Stimulated activated CD4-positive, alpha-beta T cell treated with anti-CD3 and anti-CD28 coated beads, Interleukin-1b, Interleukin-23, amount 100 ng/mL, for 1 hour (primary cell): ENCODE measurements around the gene GRAP2.

ENCODE experiments used
- DNase-seq, 2 donors: peaks; one replicate each; pipeline ENCODE4 v3.0.0-alpha.2; 2020; ENCODE audit warnings: low read depth in 2 of 2

GRAP2 gene

DNA sequence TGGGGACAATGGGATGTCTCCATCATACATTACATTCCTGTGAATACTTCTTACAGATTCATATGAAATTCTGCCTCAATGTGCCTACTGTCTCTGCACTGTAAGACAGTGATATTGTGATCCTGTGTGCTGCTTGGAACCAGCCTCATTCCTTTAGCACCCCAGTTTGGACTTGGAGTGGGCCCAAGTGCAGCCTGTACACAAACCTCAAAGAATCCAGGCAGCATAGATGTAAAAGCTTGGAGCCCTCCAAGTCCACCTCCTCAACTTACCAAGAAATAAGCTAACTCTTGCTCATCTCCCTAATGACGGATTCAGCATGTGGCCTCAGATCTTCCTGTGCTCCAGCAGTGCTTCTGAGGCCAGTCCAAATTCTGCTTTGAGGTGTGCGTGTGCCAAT lies 24.4 kb downstream of the GRAP2 start:
- no peak for DNase-seq

DNA sequence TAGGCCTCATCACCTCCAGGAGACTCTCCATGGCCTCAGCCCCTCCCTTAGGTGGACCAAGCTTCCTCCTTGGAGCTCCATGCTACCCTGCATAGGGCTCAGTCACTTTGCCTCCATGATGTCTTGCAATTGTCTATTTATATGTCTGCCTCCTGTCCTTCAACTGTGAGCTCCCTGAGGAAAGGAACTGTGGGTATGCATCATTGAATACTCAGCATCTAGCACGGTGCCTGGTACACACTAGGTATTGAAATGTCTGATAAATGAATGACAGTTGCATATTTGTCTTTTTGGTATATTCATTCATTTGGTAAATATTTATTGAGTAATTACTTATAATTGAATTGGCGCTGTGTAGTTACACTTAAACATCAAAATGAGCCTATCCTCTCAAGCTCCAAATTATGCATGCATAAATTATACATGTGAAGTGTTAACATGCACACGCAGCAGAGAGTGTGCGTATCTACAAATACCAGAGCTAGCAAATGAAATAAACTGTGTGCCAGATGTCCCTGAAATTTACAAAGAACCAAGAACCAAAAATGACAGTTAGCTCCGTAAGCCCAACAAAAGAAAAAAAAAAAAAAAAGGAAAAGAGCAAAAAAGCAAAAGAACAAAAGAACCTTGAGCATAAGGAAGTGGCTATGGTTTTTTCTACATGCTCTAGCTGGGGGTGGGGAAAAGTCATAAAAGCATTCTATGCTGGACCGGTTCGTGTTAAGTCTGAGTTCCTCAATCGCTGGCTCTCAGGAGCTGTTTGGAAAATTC lies 25.2 kb downstream of the GRAP2 start:
- no peak for DNase-seq

DNA sequence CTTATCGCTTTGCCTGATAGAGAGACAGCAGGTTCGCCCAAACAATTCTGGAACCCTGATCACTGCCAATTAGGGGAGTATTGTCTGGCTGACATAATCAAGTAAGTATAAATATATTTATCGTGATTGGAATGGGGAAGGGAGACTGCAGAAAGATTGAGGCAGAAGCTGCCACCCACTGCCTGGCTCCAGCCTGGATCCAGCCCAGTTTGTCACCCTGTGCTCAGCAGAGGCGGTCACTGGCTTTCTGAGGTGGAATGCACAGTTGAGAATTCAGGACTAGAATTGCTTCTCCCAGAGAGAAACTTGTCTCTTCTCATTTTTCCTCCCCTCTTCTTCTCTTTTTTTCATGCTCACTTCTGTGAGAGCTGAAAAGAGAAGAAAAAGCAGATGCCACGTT lies 25.9 kb downstream of the GRAP2 start:
- DNase-seq, result no peak

DNA sequence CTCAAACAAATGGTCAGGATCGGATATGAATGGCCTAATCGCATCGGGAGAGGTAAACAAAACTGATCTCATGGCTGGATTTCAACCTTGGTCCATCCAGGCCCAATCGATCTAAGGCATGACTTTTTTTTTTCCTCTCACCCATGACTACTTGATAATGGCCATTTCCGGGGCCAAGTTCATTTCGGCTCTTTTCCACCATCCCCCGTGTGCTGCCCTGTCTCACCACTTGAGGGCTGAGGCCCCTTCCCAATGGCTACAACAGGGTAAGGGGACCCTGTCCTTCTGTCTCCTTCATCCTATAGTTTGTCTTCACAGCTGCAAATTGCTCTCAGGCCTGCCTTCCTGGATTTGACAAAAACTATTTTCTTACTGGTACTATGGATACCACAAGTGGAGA lies 26.7 kb downstream of the GRAP2 start:
- no peak for DNase-seq

DNA sequence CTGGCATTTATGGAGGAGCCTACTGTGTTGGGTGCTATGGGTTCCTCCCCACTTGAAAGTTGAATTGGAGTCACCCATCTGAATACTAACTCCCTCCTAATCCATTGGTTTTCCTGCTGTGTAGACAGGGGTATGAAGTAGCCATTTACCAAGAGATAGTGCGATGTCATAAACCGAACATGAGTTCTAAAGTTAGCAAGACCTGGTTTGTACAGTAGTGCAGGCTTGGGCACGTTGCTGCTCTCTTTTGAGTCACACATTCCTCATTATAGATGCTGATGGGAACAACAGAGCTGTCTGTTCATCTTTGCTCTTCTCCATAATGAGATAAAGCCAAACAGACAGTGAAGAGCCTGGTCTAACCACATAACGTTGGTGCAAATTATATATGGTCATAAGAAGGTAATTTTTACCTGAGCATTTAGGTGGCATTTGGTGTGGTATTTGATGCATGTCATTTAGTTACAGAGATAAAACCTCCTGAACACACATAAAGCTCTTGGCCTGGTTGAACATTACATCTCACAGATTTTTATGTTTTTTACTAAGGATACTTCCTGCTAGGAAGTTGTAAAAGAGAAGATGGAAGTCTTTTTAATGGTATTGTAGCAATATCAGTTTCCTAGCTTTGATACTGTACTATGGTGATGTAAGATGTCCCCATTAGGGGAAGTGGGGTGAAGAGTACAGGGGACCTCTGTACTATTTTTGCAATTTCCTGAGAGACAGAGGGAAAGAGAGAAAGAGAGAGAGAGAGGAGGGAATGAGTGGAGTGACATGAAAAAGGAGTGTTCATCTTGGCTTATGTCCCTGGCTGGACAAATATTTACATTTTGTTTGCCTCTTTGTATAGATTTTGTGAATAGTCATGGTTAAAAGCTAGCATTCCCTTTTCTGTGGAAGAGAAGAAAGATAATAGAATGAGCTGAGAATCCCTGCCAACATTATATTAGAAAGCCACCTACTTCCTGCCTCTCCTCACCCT lies 27.9 kb downstream of the GRAP2 start:
- no peak for DNase-seq

DNA sequence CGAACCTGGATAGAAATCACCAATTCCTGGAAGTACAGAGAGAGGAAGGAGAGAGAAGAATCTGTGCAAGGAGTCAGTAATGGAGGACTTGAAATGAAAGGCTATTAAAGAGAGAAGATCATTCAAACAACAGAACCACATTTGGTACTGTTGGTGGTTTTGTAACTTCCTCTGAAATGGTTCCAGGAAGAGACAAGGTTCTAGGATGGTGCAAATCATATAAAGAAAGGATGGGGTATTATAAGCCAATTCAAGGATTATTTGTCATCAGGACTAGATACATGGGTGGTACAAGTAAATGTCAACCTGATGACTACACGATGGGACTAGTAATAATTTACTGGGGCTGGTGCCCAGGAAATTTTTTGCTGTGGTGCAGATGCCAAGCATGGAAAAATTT lies 30.4 kb downstream of the GRAP2 start:
- no peak for DNase-seq

DNA sequence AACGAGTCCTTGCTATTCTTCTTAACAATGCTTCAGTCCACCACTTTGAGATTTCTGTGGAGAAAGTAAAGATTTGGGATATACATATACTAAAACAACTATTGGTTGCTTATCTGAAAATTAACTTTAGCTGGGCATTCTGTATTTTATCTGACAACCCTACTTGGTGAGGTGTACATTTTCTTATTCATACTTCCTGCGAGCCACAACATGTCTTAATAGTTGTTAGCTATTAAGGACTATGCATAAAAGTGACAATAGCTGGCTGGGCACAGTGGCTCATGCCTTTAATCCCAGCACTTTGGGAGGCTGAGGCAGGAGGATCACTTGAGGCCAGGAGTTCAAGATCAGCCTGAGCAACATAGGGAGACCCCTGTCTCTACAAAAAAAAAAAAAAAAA lies 31.3 kb downstream of the GRAP2 start:
- DNase-seq, result no peak

DNA sequence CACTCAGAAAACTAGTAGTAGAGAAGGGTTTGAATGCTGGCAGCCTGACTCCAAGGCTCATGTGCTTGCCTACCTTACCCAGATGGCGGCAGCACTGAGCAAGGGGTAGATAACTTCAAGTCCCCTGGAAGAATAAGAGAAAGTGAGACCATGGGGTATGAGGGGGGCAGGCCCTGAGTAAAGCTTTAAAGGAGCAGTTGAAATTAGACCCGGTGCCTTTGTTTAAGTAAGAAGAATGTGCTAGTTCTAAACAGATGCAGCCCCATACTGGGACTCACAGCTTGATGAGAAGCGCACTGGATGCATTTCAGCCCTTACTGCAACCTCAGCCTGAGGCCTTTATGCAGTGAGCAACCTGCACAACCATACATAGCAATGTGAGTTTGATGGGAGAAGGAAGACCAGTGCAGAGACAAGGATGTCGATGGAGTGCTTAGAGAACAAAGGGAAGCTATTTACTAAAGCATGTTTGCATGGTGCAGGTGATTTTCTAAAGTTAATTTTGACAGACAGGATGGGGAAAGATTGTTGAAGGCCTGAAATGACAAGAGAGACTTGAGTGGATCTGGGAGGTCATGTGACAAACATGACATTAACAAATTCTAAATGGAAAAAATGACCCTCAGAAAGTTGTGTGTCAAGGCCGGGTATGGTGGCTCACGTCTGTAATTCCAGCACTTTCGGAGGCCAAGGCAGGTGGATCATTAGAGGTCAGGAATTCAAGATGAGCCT lies 32.2 kb downstream of the GRAP2 start:
- no peak for DNase-seq

DNA sequence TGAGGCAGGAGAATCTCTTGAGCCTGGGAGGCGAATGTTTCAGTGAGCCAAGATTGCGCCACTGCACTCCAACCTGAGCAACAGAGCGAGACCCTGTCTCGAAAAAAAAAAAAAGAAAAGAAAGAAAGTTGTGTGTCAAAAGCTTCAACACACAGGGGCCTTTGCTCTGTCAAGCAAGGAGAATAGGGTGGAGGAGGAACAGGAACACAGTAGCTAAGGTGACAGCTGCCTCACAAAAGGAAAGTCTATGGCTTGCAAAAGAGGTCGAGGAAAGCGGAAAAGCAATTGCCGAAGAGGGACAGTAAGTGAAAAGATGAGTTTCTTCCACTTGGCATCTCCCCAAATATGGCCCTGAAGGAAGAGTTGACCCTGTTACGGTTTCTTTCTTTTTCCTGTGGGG lies 32.9 kb downstream of the GRAP2 start:
- DNase-seq, result no peak

DNA sequence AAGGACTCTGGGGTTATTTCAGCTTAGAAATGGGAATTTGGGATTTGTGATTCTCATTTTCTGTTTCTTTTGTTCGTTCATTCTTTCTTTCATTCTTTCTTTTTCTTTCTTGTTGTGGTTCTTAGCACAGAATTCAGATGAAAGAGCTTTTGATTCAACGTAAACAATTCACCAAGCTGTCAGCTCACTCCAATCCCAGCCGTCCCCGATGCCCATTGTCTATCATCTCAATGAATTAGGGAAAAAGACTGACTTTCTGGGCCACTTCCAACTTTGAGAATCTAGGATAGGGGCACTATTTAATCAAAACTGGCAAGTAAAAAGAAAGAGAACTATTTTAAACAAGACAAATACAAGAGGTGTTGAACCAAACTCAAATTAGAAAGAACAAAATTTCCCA lies 34.2 kb downstream of the GRAP2 start:
- DNase-seq, result no peak

DNA sequence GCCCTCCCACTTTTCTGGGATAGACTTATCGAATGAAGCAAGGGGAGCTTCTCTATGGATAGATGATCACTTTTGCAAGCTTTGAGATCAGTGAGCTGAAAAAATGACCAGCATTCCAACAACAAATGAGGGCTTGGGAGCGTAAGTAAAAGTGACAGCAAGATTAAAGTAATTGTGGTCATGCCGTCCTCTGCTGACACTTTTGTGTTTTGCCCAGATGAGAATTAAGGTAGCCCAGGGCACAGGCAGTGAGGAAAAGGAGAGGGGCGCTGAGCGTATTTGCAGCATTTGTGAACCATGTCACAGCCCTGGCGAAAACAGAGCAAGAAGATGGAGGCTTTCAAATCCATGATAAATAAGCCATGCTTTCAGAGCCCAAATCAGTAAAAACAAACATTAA lies 34.7 kb downstream of the GRAP2 start:
- no peak for DNase-seq

DNA sequence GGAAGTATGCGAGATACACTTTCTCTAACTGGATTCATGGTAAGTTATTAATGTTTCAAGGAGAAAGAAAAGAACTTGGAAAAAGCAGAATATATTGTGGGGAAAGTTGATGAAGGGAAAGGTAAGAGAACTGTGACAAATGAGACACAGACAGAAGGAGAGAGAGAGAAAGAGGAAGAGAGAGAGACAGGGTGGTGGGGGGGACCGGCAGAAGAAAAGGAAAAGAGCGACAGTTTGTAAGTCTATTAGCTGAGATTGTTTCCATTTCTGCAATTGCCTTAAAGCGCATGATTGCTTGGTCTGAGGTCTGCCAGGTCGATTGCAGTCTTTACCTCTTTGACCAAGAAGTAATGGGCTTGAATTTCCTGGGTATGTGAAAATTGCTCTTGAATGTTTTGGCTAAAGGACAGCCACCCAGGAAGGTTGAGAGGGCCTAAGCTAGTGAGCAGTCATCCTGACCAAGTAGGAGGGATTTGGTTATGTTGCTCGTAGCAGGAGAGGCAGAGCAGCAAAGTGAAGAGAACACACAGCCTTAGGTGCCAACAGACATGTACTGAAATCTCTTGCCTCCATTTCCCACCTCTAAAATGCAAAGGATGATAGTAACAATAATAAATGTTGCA lies 35.8 kb downstream of the GRAP2 start:
- DNase-seq, result no peak

DNA sequence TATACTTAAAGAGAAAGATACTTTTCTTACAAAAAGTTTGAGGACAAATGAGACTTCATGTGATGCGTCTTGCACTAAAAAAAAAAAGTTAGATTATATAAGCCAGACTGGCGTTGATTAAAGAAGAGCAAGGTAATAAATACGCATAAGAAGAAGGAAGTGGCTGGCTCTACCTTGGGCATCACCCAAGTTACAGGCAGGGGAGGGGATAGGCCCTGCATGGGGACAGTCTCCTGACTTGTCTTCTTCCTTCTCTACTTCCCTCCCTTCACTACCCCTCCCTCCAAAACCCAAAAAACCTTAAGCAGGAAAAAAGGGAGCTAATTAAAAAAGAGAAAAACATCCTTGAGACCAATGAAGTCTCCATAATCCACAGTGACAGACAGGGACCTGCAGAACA lies 37.0 kb downstream of the GRAP2 start:
- no peak for DNase-seq

DNA sequence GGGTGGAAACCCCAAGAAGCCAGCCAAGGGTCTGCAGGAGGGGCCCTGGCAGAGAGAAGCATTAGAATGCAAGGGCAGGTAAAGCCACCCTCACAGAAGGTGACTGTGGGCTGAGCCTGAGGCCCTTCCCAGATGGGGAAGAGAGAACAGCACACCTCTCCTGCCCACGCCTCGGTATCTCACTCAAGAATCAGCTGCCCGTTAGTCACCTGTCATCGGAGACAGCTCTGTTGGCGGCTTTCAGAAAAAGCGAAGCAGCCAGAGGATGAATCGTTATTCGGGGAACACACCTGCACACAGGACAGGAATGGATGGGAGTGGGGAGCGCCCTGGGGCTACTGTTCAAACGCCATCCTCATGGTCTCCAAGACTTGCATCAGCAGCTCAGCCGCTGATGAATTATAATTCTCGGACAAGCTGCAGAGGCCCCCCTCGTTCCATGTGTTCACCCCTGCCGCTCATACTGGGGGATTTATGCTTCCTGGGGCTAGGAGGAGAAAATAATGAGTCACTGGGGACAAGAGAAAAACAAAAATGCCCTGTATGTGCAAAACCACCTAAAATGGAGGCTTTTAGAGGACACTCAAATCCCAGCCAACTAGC lies 37.7 kb downstream of the GRAP2 start:
- DNase-seq, result peak in 1 of 2 donors; percentile 37

DNA sequence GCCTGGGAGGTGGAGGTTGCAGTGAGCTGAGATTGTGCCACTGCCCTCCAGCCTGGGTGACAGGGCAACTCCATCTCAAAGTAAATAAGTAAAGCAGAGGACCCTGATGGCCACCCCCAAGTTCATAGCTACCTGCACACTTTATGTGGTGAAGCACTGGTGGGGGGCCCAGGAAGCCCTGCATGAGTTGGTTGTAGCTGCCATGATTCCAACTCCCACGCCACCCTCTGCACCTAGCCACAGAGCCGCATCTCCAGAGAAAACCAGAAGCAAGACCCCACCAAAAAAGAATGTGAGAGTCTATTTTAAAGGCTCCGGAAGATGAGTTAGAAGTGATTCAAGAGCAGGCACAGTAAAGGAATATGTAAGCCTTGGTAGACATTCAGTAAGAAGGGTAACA lies 38.9 kb downstream of the GRAP2 start:
- DNase-seq, result no peak

DNA sequence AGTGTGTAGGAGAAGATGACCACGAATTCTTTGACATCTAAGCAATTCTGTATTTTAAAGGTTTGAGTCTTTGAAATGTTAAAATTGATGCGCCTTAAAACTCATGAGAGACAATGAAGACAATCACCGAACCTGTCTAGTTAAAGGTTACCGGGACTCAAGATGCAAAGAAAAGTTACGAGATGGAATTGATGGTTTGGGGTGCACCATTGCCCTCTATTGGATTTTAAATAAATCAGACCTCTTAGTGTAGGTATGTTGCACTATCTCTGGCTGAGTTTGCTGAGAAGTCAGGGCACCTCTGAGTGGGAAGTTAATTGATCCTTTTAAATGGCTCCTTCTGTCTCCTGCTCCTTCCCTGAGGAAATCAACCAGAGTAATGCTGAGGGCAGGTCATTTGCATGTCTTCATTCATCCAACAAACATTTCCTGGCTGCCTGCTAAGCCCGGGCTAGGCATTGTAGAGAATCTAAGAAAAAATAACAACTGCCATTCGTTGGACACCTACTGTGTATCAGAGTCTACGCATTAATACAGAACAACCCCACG lies 39.9 kb downstream of the GRAP2 start:
- no peak for DNase-seq

DNA sequence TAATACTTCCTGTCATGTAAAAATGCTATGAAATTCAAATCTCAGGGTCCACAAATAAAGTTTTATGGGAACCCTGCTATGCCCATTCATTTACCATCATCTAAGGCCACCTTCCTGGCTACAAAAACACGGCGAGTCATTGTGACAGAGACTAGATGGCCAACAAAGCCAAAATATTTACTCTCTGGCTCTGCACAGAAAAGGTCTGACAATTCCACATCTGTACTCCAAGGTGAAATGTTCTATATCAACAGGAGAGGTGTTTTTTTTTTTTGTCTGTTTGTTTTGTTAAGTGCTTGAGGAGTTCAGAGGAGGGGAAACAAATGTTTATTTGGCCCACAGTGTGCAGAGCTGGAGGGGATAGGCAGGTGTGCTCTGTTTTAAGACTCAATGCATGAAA lies 40.7 kb downstream of the GRAP2 start:
- no peak for DNase-seq

DNA sequence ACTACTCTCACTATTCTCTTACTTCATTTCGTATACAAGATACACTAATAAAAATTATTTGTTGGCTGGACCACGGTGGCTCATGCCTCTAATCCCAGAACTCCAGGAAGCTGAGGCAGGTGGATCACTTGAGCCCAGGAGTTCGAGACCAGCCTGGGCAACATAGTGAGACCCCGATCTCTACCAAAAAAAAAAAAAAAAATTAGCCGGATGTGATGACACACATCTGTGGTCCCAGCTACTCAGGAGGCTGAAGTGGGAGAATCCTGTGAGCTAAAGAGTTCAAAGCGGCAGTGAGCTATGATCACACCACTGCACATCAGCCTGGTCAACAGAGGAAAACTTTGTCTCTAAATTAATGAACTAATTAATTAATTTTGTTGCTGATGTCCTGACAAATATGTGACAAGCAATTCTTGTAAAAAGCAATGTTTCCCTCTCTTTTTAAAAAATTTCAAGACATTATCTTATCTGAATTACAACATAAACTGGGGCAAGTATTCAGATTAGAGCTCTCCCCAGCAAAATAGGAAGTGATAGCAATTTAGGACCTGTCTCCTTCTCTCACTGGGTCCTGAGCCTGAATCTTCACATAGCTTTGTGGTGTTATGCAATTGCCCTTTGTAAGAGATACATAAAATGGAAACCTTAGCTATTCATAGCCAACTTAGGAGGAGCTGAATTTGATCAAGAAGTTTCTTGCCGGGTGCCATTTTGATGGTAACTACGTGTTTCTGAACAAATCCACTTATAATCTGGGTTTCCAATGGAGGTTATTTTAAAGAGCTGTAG lies 41.8 kb downstream of the GRAP2 start:
- no peak for DNase-seq

DNA sequence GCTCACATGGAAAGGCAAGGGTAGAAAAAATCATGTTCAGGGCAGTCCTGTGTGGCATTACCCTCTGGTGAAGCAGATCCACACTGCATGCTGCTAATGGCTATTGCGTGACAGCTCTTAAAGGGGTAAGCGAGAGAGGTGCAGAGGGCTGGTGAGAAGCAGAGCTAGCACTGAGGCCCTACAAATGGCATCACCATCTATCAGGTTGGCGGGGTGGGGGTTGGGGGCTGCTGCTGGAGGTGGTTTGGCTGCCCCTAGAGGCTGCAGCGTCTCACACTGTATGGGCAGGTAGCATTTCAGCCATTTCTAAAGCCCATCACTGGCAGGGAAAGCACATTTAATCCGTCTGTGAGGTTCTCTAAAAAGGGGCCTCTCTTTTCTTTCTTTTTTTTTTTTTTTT lies 42.5 kb downstream of the GRAP2 start:
- no peak for DNase-seq
